AG10803 (cell line): ENCODE results near the gene ERP44.
A peak's percentile ranks its signal among the peaks of the same experiment; 100 is the strongest.
"Not testable (repeated sequence)": the region's sequence is repeated elsewhere in the genome, so short reads cannot be mapped to it uniquely, and the experiment has no call there.

Experiments used
- DNase-seq: peaks from one replicate; pipeline ENCODE4 v3.0.0; 2010; ENCODE audit warnings: low read depth
- H3K4me3 ChIP-seq: 2 replicates; pipeline ENCODE4 v1.5.1; 2011; ENCODE audit warnings: mild to moderate bottlenecking, low read length, control low read depth
- CTCF ChIP-seq: conservative IDR thresholded peaks from 2 replicates; pipeline ENCODE4 v1.5.1; 2011; ENCODE audit warnings: mild to moderate bottlenecking, low read length, control low read depth, inconsistent platforms

ERP44 gene

GRCh38 chr9:100064872-100065581, 33.8 kb downstream of the ERP44 start:
- DNase-seq = peak; percentile 65
- TF ChIP-seq CTCF = no peak
- no peak overlapping the region for H3K4me3 ChIP-seq

GRCh38 chr9:100063185-100063584, 35.6 kb downstream of the ERP44 start:
- TF ChIP-seq CTCF = no peak
- no peak for DNase-seq
- H3K4me3 ChIP-seq = no peak overlapping the region

- DNase-seq, H3K4me3 ChIP-seq: not testable (repeated sequence)
Measured at GRCh38 chr9:100062683-100063082, 36.1 kb downstream of the ERP44 start.

GRCh38 chr9:100058699-100059579, 39.9 kb downstream of the ERP44 start:
- no peak overlapping the region for H3K4me3 ChIP-seq
- no peak for TF ChIP-seq CTCF
- no peak for DNase-seq

- no peak for TF ChIP-seq CTCF
- H3K4me3 ChIP-seq = no peak overlapping the region
- DNase-seq = no peak
Measured at GRCh38 chr9:100057624-100058023, 41.2 kb downstream of the ERP44 start.

- no peak overlapping the region for H3K4me3 ChIP-seq
- no peak for DNase-seq
- TF ChIP-seq CTCF = no peak
Measured at GRCh38 chr9:100056561-100056960, 42.2 kb downstream of the ERP44 start.

- H3K4me3 ChIP-seq = no peak overlapping the region
- DNase-seq = no peak
- no peak for TF ChIP-seq CTCF
Measured at GRCh38 chr9:100052375-100052774, 46.4 kb downstream of the ERP44 start.
